GM19239 (cell line): ENCODE data around the gene ACOT7.
A peak's percentile ranks its signal among the peaks of the same experiment; 100 is the strongest.
"Not testable (repeated sequence)": the region's sequence is repeated elsewhere in the genome, so short reads cannot be mapped to it uniquely, and the experiment has no call there.

Source experiments
- DNase-seq: peaks from one replicate; pipeline ENCODE4 v3.0.0; 2011; ENCODE audit warnings: low spot score; ENCODE audit not compliant: insufficient read length
- FAIRE-seq: peaks from 2 replicates; lab custom pipeline; 2011; peaks lifted over from hg19 to GRCh38; lab: Jason Lieb, UNC

Gene ACOT7

GRCh38 chr1:6244401-6245049 is 149.0 kb downstream of the ACOT7 start:
- no peak for DNase-seq
- FAIRE-seq: no peak

- DNase-seq: no peak
- FAIRE-seq: no peak
Measured at GRCh38 chr1:6243993-6244392, 149.6 kb downstream of the ACOT7 start, which contains the start of gene HES3. HES3 (plus strand) TSS chr1:6244179; CDS start chr1:6244366, 187 bp downstream.

- DNase-seq (no peak), FAIRE-seq (no peak)
Measured at GRCh38 chr1:6243053-6243834, 150.3 kb downstream of the ACOT7 start.

GRCh38 chr1:6241887-6242740 is 151.5 kb downstream of the ACOT7 start:
- no peak for DNase-seq
- FAIRE-seq: no peak

GRCh38 chr1:6241107-6241886 is 152.3 kb downstream of the ACOT7 start:
- FAIRE-seq: no peak
- no peak for DNase-seq

GRCh38 chr1:6239950-6240768 is 153.4 kb downstream of the ACOT7 start:
- no peak for FAIRE-seq

GRCh38 chr1:6239213-6239752 is 154.3 kb downstream of the ACOT7 start:
- DNase-seq (no peak), FAIRE-seq (no peak)

More at GRCh38 chr1:6239950-6240768, 153.4 kb downstream of the ACOT7 start:
- no peak for DNase-seq

- FAIRE-seq: no peak
- DNase-seq: no peak
Measured at GRCh38 chr1:6237093-6237492, 156.5 kb downstream of the ACOT7 start.

GRCh38 chr1:6235296-6235677 is 158.3 kb downstream of the ACOT7 start:
- FAIRE-seq (no peak), DNase-seq (no peak)

- DNase-seq: no peak
- FAIRE-seq: peak; percentile 71
Measured at GRCh38 chr1:6234502-6235295, 158.9 kb downstream of the ACOT7 start.

GRCh38 chr1:6233376-6233775 is 160.2 kb downstream of the ACOT7 start:
- no peak for FAIRE-seq

GRCh38 chr1:6225651-6226050 is 167.9 kb downstream of the ACOT7 start:
- FAIRE-seq (no peak), DNase-seq (no peak)

More at GRCh38 chr1:6233376-6233775, 160.2 kb downstream of the ACOT7 start:
- no peak for DNase-seq

- FAIRE-seq (no peak), DNase-seq (no peak)
Measured at GRCh38 chr1:6224718-6225117, 168.8 kb downstream of the ACOT7 start.

- FAIRE-seq: no peak
Measured at GRCh38 chr1:6223617-6224016, 169.9 kb downstream of the ACOT7 start.

GRCh38 chr1:6222636-6223035 is 170.9 kb downstream of the ACOT7 start:
- FAIRE-seq (no peak), DNase-seq (no peak)

More at GRCh38 chr1:6223617-6224016, 169.9 kb downstream of the ACOT7 start:
- no peak for DNase-seq

GRCh38 chr1:6221210-6221784 is 172.3 kb downstream of the ACOT7 start:
- DNase-seq: no peak
- FAIRE-seq: no peak

- DNase-seq (no peak), FAIRE-seq (no peak)
Measured at GRCh38 chr1:6220236-6220635, 173.3 kb downstream of the ACOT7 start.

GRCh38 chr1:6219641-6220040 is 173.9 kb downstream of the ACOT7 start:
- FAIRE-seq: not testable (repeated sequence)

More at GRCh38 chr1:6219641-6220040, 173.9 kb downstream of the ACOT7 start:
- not testable (repeated sequence) for DNase-seq
